Stomach smooth muscle (tissue), 2 donors: Measurements from ENCODE around the gene GRIN1.
A peak's percentile ranks its signal among the peaks of the same experiment; 100 is the strongest.

ENCODE experiments used
- H3K27ac ChIP-seq: one replicate; pipeline ENCODE4 v1.7.0; 2013; ENCODE audit warnings: mild to moderate bottlenecking, low read length, inconsistent platforms
- H3K27me3 ChIP-seq, 2 donors: one replicate each; pipeline ENCODE4 v1.7.0; 2013; ENCODE audit warnings: low read length in 2 of 2; ENCODE audit not compliant: insufficient read depth in 2 of 2, control insufficient read depth in 1 of 2
- H3K36me3 ChIP-seq, 2 donors: one replicate each; pipeline ENCODE4 v1.7.0; 2013; ENCODE audit warnings: low read length in 2 of 2; ENCODE audit not compliant: control insufficient read depth in 2 of 2, insufficient read depth in 2 of 2
- H3K4me1 ChIP-seq: one replicate; pipeline ENCODE4 v1.7.0; 2013; ENCODE audit warnings: low read length; ENCODE audit not compliant: control insufficient read depth, insufficient read depth
- H3K4me3 ChIP-seq, 2 donors: one replicate each; pipeline ENCODE4 v1.7.0; 2013; ENCODE audit warnings: low read length in 2 of 2
- H3K9ac ChIP-seq, 2 donors: one replicate each; pipeline ENCODE4 v1.7.0; 2013; ENCODE audit warnings: low read length in 2 of 2, mild to moderate bottlenecking in 1 of 2
- H3K9me3 ChIP-seq, 2 donors: one replicate each; pipeline ENCODE4 v1.7.0; 2013; ENCODE audit warnings: low read length in 2 of 2; ENCODE audit not compliant: control insufficient read depth in 2 of 2
- donor health status: healthy.
- donor health status: Pancreatic carcinoma.

The GRIN1 gene

DNA sequence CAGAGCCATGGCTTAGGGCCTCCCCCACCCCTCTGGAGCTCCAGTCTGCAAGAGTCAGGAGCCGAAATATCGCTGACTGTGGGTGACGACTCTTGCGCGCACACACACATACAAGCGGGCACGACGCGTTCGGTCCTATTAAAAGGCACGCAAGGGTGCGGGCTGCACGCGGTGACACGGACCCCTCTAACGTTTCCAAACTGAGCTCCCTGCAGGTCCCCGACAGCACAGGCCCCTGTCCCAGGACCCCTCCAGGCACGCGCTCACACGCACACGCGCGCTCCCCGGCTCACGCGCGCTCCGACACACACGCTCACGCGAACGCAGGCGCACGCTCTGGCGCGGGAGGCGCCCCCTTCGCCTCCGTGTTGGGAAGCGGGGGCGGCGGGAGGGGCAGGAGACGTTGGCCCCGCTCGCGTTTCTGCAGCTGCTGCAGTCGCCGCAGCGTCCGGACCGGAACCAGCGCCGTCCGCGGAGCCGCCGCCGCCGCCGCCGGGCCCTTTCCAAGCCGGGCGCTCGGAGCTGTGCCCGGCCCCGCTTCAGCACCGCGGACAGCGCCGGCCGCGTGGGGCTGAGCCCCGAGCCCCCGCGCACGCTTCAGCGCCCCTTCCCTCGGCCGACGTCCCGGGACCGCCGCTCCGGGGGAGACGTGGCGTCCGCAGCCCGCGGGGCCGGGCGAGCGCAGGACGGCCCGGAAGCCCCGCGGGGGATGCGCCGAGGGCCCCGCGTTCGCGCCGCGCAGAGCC, at the start of gene GRIN1:
Gene GRIN1, plus strand, starts transcription at position 433 of the 746 bp plus-strand sequence. CDS start 333 bp downstream, outside the sequence.
- Histone ChIP-seq H3K4me3 (peak within 1 kb of the TSS in 1 of 2 donors; percentile 22), H3K27me3 (peaks cover 69 to 75% of the 10 kb centered on the region in 2 donors), H3K27ac (no peak within 1 kb of the TSS), H3K36me3 (no peaks in the 10 kb centered on the region), H3K9me3 (no peaks in the 10 kb centered on the region), H3K9ac (no peak within 1 kb of the TSS), H3K4me1 (peaks cover 4% of the 10 kb centered on the region)

DNA sequence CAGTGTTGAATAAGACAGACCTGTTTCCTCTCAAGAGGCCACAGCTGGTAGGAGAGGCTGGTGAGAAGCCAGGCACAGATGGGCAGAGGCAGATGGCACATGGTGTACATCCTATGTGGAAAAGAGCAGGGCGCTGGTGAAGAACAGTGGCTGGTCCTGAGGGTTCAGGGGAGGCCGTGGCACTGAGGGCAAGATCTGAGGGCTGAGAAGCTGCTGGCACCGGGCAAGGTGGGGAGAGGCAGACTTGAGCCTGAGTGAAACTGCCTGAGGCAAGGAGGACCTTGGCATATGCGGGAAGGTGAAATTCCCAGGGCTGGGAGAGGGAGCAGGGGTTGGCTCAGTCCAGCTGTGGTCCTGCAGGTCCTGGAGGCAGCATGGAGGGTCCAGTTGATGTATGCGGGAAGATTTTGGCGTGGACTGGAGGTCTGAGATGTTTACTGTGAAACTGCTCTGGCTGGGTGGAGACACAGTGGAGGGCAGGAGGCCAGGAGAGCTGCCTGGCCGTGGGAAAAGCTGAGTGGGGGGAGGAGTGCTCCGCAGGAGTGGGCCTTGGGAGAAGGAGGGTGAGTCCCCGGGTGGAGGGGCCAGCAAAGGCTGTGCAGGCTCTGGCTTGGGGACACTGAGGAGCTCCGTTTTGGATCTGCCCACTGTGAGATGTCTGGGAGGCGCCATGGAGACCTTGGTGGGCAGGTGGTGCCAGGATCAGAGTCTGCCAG, 49.6 kb upstream of the GRIN1 start:
- Histone ChIP-seq H3K9me3 (no peaks in the 10 kb centered on the region), H3K4me1 (peaks cover 14% of the 10 kb centered on the region), H3K9ac (no peak overlapping the region), H3K27me3 (no peaks in the 10 kb centered on the region), H3K36me3 (peaks cover 4 to 12% of the 10 kb centered on the region in 2 donors), H3K4me3 (no peak overlapping the region), H3K27ac (no peak overlapping the region)

DNA sequence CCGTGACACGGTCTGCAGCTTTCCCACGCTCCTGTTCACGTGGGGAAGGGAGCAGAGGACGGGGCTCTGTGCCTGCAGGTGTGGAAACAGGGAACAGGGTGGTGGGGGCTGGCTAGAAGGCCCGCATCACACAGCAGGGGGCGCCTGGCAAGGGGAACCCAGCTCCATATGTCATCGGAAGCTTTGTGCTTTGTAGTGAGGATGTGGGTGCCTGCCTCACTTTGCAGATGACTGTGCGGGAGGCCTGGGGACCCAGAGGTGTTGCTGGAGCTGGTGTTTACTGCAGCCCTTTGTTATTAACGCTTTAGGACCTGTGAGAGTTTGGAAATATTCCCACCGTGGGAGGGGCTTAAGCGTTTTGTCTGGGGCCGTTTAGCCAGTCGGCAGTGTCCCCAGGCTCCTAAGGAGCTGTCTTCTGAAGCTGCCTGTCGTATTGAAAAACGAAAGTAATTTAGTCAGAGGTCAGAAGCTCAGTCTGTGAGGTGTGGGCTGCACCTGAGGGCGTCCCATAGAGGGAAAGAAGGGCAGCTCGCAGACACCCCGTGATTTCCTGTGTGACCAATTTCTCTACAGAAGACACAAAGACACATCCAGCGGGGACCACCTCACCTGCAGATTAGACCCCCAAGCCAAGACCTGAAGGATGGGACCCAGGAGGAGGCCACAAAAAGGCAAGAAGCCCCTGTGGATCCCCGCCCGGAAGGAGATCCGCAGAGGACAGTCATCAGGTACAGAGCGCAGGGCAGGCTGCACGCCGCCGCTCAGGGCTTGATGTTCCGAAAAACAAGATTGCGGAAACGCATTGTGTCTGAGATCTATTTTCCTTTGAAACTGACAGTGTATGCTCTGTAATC, 43.1 kb upstream of the GRIN1 start:
- H3K27ac ChIP-seq, result no peak overlapping the region
- H3K36me3 ChIP-seq, result peaks cover 30 to 36% of the 10 kb centered on the region in 2 donors
- H3K4me3 ChIP-seq, result no peak overlapping the region
- H3K9me3 ChIP-seq, result no peaks in the 10 kb centered on the region
- no peaks in the 10 kb centered on the region for H3K4me1 ChIP-seq
- no peaks in the 10 kb centered on the region for H3K27me3 ChIP-seq
- H3K9ac ChIP-seq, result no peak overlapping the region

DNA sequence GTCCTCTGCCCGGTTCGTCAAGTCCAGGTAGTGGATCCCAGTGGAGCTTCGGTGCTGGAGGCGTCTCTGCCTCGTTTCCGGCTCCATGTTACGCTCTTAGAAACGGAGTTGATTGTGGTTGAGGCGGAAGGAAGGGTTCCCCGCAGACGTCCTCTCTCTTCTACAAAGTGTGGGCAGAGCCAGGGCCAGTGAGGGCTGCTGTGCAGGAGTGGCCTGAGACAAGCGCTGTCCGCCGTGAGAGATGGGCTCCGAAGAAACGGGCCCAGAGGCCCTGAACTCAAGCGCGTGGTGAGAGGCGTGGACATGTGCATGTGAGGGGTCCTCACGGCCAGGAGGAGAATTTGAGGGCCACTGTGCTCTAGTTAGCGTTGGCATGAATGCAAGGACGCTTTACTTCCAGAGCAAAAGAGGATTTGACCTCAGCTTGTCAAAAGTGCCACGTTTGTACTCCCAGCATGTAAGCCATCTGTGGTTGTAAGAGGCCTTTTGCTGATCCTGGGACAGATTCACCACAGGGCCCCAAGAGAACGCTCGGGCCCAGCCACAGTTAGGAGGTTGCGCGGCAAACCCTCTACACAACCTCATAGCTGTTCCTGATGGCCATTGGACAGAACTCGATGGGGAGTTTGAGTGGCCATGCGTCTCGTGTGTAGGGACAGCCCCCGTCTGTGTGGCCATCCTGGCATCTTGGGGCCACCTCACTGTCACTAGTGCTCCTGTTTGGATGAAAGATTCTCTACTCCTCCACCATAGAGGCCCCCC, 42.0 kb upstream of the GRIN1 start:
- H3K9me3 ChIP-seq, result no peaks in the 10 kb centered on the region
- peaks cover 38 to 43% of the 10 kb centered on the region in 2 donors for H3K36me3 ChIP-seq
- H3K27me3 ChIP-seq, result no peaks in the 10 kb centered on the region
- no peaks in the 10 kb centered on the region for H3K4me1 ChIP-seq
- H3K9ac ChIP-seq, result no peak overlapping the region
- no peak overlapping the region for H3K27ac ChIP-seq
- no peak overlapping the region for H3K4me3 ChIP-seq

DNA sequence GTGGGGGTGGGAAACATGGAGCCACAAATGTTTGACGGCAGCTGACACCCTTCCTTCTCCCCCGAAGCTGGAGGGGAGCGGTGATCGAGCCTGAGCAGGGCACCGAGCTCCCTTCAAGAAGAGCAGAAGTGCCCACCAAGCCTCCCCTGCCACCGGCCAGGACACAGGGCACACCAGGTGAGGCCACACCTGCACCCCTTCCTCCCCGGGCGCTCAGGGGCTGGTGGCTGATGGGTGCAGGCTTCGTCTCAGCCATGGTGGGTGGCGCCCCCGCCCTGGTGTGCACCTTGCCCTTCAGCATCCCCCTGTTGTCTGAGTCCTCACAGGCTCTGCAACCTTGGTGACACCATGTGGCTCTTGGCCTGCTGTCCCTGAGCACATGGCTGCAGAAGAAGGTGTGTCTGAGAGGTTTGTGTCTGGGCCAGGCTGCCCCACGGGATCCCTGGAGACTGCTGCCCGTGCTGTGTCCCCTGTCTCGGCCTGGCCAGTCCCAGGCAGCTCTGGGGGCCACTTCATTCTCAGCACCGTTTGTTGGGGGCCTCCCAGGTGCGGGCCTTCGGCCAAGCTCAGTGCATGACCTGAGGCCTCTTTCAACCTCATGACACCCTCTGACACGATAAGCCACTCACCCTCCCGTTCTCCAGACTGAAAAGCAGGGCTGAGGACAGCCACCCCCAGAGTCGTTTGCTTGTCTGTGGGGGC, 41.0 kb upstream of the GRIN1 start:
- Histone ChIP-seq H3K4me3 (no peak overlapping the region), H3K36me3 (peaks cover 48 to 49% of the 10 kb centered on the region in 2 donors), H3K9ac (no peak overlapping the region), H3K4me1 (no peaks in the 10 kb centered on the region), H3K27me3 (no peaks in the 10 kb centered on the region), H3K27ac (no peak overlapping the region), H3K9me3 (no peaks in the 10 kb centered on the region)

DNA sequence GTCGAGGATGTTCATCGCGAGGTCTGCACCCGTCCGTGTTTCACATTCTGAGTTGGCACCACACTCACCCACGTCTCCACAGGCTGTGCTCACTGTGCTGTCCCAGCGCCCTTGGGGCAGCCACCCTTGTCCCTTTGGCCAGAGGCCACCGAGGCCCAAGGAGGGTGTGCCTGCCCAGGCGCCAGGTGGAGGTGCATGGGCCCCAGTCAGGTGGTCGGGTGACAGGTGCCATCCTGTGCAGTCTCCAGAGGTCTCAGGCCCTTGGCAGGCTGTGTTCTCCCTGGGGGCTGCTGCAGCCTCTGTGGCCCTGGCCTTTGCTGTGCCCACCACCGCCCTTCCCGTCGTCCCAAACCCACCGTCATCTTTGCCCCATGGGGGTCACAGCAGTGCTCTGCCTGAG, 39.7 kb upstream of the GRIN1 start:
- H3K27me3 ChIP-seq, result no peaks in the 10 kb centered on the region
- no peaks in the 10 kb centered on the region for H3K4me1 ChIP-seq
- no peak overlapping the region for H3K9ac ChIP-seq
- H3K9me3 ChIP-seq, result no peaks in the 10 kb centered on the region
- no peak overlapping the region for H3K27ac ChIP-seq
- H3K4me3 ChIP-seq, result no peak overlapping the region
- peaks cover 59 to 61% of the 10 kb centered on the region in 2 donors for H3K36me3 ChIP-seq

DNA sequence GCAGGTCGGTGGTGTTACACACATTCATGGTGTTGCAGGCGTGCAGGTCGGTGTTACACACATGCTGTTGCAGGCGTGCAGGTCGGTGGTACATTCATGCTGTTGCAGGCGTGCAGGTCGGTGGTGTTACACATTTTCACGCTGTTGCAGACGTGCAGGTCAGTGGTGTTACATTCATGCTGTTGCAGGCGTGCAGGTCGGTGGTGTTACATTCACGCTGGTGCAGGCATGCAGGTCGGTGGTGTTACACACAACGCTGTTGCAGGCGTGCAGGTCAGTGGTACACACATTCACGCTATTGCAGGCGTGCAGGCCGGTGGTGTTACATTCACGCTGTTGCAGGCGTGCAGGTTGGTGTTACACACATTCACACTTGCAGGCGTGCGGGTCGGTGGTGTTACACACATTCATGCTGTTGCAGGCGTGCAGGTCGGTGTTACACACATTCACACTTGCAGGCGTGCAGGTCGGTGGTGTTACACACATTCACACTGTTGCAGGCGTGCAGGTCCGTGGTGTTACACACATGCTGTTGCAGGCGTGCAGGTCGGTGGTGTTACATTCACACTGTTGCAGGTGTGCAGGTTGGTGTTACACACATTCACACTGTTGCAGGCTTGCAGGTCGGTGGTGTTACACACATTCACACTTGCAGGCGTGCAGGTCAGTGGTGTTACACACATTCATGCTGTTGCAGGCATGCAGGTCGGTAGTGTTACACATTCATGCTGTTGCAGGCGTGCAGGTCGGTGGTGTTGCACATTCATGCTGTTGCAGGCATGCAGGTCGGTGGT, 35.6 kb upstream of the GRIN1 start:
- no peak overlapping the region for H3K4me3 ChIP-seq
- no peaks in the 10 kb centered on the region for H3K27me3 ChIP-seq
- no peaks in the 10 kb centered on the region for H3K4me1 ChIP-seq
- H3K9me3 ChIP-seq, result no peaks in the 10 kb centered on the region
- H3K9ac ChIP-seq, result no peak overlapping the region
- peaks cover 53 to 59% of the 10 kb centered on the region in 2 donors for H3K36me3 ChIP-seq
- no peak overlapping the region for H3K27ac ChIP-seq

DNA sequence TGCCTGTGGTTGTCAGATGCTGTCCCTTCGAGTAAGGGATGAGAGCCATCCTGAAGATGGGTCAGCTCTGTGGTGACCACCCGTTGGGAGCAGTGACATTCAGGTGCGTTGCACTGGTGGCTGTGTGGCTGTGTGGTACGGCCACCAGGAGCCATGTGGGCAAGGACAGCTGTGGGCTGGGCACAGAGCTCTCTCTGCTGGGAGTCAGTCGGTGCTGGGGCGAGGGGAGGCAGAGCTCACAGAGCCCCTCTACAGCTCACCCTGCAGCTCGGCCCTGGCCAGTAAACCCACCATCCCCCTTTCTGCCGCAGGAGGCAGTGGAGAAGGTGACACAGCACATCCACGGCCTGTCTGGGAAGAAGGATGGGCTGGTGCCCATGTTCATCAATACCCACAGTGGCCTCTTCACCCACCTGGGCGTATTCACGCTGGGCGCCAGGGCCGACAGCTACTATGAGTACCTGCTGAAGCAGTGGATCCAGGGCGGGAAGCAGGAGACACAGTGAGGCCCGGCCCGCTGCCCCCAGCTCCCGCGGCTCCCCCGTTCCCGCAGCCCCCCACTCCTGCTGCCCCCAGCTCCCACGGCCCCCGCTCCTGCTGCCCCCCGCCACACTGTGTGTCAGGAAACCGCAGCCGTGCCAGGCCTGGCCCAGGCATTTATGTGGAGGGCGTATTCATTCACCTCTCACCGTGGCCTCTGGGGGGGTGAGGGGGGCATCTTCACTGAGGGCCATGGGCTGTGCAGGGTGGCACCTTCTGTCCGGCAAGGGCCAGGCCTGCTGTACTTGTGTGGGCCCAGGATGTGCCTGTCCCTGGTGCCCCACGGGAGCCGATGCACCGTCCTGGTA, 32.9 kb upstream of the GRIN1 start:
- Histone ChIP-seq H3K9me3 (no peaks in the 10 kb centered on the region), H3K27ac (no peak overlapping the region), H3K36me3 (peaks cover 42 to 53% of the 10 kb centered on the region in 2 donors), H3K4me1 (no peaks in the 10 kb centered on the region), H3K27me3 (no peaks in the 10 kb centered on the region), H3K4me3 (no peak overlapping the region), H3K9ac (no peak overlapping the region)
